HepG2 (cell line): ENCODE results near the gene SEPTIN10. TPM values are rescaled to one million over a fixed set of nuclear protein-coding genes. Genes with fewer than 3 reads are reported as not detected.

ENCODE experiments used
- KDM6A ChIP-seq: IDR thresholded peaks from 2 replicates; pipeline ENCODE4 v1.6.1; 2016; ENCODE audit warnings: low read depth
- MED8 ChIP-seq: sonication (generic); formaldehyde crosslinking; IDR thresholded peaks from 2 replicates; pipeline ENCODE4 v1.8.1; 2023; ENCODE audit warnings: mild to moderate bottlenecking, missing genetic modification reagents; ENCODE audit not compliant: insufficient replicate concordance
- MEIS2 ChIP-seq: sonication (generic); formaldehyde crosslinking; IDR thresholded peaks from 2 replicates; pipeline ENCODE4 v1.9.0; 2021; ENCODE audit warnings: mild to moderate bottlenecking, missing genetic modification reagents
- PAWR ChIP-seq: sonication (generic); formaldehyde crosslinking; IDR thresholded peaks from 2 replicates; pipeline ENCODE4 v1.4.0; 2020; ENCODE audit warnings: missing genetic modification reagents, mild to moderate bottlenecking, borderline replicate concordance
- POLR2G ChIP-seq: fragments of 200-400 bp; formaldehyde crosslinking; IDR thresholded peaks from 2 replicates; pipeline ENCODE4 v1.6.1; 2018; ENCODE audit warnings: mild to moderate bottlenecking, low read depth, low read length, moderate library complexity
- PRDM10 ChIP-seq: sonication (generic); formaldehyde crosslinking; IDR thresholded peaks from 2 replicates; pipeline ENCODE4 v1.4.0; 2020; ENCODE audit warnings: low read depth, missing genetic modification reagents
- RELA ChIP-seq: sonication (generic); formaldehyde crosslinking; IDR thresholded peaks from 2 replicates; pipeline ENCODE4 v1.4.0; 2020; ENCODE audit warnings: missing genetic modification reagents
- RNF2 ChIP-seq: fragments of 450-650 bp; conservative IDR thresholded peaks from 2 replicates; pipeline ENCODE4 v1.6.1; 2016; ENCODE audit warnings: low read depth
- THAP11 ChIP-seq: IDR thresholded peaks from 2 replicates; pipeline ENCODE4 v1.6.1; 2016; ENCODE audit warnings: missing biosample characterization, missing genetic modification reagents
- ZFP36L1 ChIP-seq: sonication (generic); formaldehyde crosslinking; IDR thresholded peaks from 2 replicates; pipeline ENCODE4 v1.8.0; 2022; ENCODE audit warnings: mild to moderate bottlenecking, missing genetic modification reagents, moderate library complexity
- ZFP36L2 ChIP-seq: sonication (generic); formaldehyde crosslinking; IDR thresholded peaks from 2 replicates; pipeline ENCODE4 v1.4.0; 2020; ENCODE audit warnings: missing genetic modification reagents
- ZNF24 ChIP-seq: fragments of 450-650 bp; IDR thresholded peaks from 2 replicates; pipeline ENCODE4 v1.6.1; 2017; ENCODE audit warnings: antibody characterized with exemption, mild to moderate bottlenecking
- ZNF34 ChIP-seq: sonication (generic); formaldehyde crosslinking; IDR thresholded peaks from 2 replicates; pipeline ENCODE4 v1.4.0; 2020; ENCODE audit warnings: mild to moderate bottlenecking, missing genetic modification reagents, borderline replicate concordance
- ZNF709 ChIP-seq: sonication (generic); formaldehyde crosslinking; IDR thresholded peaks from 2 replicates; pipeline ENCODE4 v1.5.0; 2020; ENCODE audit warnings: mild to moderate bottlenecking, missing genetic modification reagents
- ZSCAN31 ChIP-seq: sonication (generic); formaldehyde crosslinking; IDR thresholded peaks from 2 replicates; pipeline ENCODE4 v1.5.0; 2020; ENCODE audit warnings: low read depth, mild to moderate bottlenecking, missing genetic modification reagents
- polyA plus RNA-seq, 8 experiments: library from polyadenylated mRNA; depleted of rRNA in 3 of 8; stranded (reverse) in 7 of 8; unstranded in 1 of 8; fragments of >200 nt; fragmentation: Illumina TruSeq in 4 of 8; extraction: Trizol in 4 of 8; gene quantifications; 2 replicates each; pipeline versions ENCODE4 v1.2.1 to v1.2.3, GENCODE V29; 2011 to 2016; ENCODE audit warnings: low read depth in 4 of 8, missing spikeins in 1 of 8, mixed read lengths in 1 of 8; ENCODE audit not compliant: insufficient read depth in 1 of 8
- total RNA-seq, 5 experiments: library from RNA; depleted of rRNA; stranded (reverse); fragments of >200 nt; fragmentation: Illumina TruSeq; extraction: Trizol; gene quantifications; 2 replicates each; pipeline ENCODE4 v1.2.3, GENCODE V29; 2016; ENCODE audit warnings: low read depth in 1 of 5
- TF ChIP-seq, protein P1 (sequence below): sonication (generic); formaldehyde crosslinking; IDR thresholded peaks from 2 replicates; pipeline ENCODE4 v1.4.0; 2020; ENCODE audit warnings: missing genetic modification reagents
- TF ChIP-seq, protein P2 (sequence below): sonication (generic); formaldehyde crosslinking; IDR thresholded peaks from 2 replicates; pipeline ENCODE4 v1.4.0; 2020; ENCODE audit warnings: mild to moderate bottlenecking, missing genetic modification reagents, borderline replicate concordance
- TF ChIP-seq, protein P3 (sequence below): sonication (generic); formaldehyde crosslinking; IDR thresholded peaks from 2 replicates; pipeline ENCODE4 v1.8.0; 2023; ENCODE audit warnings: mild to moderate bottlenecking, missing genetic modification reagents

The SEPTIN10 gene
- total and polyA plus RNA-seq, 2 of the 13 experiments (the other 11 are each of a cell fraction or from before 2014, with no cell fraction given), result 45.8 to 67.5 TPM

GRCh38 chr2:109644571-109645275, 31.0 kb upstream of the SEPTIN10 start (continued):
- TF ChIP-seq PRDM10 (CRISPR knock-in tag), result peak; percentile 98
- no peak for TF ChIP-seq ZFP36L1
- TF ChIP-seq, protein P1, sequence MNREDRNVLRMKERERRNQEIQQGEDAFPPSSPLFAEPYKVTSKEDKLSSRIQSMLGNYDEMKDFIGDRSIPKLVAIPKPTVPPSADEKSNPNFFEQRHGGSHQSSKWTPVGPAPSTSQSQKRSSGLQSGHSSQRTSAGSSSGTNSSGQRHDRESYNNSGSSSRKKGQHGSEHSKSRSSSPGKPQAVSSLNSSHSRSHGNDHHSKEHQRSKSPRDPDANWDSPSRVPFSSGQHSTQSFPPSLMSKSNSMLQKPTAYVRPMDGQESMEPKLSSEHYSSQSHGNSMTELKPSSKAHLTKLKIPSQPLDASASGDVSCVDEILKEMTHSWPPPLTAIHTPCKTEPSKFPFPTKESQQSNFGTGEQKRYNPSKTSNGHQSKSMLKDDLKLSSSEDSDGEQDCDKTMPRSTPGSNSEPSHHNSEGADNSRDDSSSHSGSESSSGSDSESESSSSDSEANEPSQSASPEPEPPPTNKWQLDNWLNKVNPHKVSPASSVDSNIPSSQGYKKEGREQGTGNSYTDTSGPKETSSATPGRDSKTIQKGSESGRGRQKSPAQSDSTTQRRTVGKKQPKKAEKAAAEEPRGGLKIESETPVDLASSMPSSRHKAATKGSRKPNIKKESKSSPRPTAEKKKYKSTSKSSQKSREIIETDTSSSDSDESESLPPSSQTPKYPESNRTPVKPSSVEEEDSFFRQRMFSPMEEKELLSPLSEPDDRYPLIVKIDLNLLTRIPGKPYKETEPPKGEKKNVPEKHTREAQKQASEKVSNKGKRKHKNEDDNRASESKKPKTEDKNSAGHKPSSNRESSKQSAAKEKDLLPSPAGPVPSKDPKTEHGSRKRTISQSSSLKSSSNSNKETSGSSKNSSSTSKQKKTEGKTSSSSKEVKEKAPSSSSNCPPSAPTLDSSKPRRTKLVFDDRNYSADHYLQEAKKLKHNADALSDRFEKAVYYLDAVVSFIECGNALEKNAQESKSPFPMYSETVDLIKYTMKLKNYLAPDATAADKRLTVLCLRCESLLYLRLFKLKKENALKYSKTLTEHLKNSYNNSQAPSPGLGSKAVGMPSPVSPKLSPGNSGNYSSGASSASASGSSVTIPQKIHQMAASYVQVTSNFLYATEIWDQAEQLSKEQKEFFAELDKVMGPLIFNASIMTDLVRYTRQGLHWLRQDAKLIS (CRISPR knock-in tag), result peak; percentile 83
- TF ChIP-seq RNF2, result no peak; the same call in 1 of the 2 replicates
- TF ChIP-seq MED8, result peak; percentile 96
- TF ChIP-seq, protein P2, sequence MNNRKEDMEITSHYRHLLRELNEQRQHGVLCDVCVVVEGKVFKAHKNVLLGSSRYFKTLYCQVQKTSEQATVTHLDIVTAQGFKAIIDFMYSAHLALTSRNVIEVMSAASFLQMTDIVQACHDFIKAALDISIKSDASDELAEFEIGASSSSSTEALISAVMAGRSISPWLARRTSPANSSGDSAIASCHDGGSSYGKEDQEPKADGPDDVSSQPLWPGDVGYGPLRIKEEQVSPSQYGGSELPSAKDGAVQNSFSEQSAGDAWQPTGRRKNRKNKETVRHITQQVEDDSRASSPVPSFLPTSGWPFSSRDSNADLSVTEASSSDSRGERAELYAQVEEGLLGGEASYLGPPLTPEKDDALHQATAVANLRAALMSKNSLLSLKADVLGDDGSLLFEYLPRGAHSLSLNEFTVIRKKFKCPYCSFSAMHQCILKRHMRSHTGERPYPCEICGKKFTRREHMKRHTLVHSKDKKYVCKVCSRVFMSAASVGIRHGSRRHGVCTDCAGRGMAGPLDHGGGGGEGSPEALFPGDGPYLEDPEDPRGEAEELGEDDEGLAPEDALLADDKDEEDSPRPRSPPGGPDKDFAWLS (CRISPR knock-in tag), result 0 out of 2 replicates have a peak, but pooled peaks have one; percentile 79
- peak; percentile 86 for TF ChIP-seq THAP11 (CRISPR knock-in tag)
- TF ChIP-seq KDM6A, result peak; percentile 98
- TF ChIP-seq, protein P3, sequence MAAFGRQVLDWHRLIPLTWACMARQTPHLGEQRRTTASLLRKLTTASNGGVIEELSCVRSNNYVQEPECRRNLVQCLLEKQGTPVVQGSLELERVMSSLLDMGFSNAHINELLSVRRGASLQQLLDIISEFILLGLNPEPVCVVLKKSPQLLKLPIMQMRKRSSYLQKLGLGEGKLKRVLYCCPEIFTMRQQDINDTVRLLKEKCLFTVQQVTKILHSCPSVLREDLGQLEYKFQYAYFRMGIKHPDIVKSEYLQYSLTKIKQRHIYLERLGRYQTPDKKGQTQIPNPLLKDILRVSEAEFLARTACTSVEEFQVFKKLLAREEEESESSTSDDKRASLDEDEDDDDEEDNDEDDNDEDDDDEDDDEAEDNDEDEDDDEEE (CRISPR knock-in tag), result peak; percentile 23; the same call in 1 of the 2 replicates
- peak; percentile 94 for TF ChIP-seq POLR2G
- TF ChIP-seq RELA (CRISPR knock-in tag), result peak; percentile 58; the same call in 1 of the 2 replicates
- 0 out of 2 replicates have a peak, but pooled peaks have one; percentile 67 for TF ChIP-seq ZNF34 (CRISPR knock-in tag)
- TF ChIP-seq ZNF709 (CRISPR knock-in tag), result peak; percentile 95
- TF ChIP-seq ZFP36L2 (CRISPR knock-in tag), result no peak
- peak; percentile 73; the same call in 1 of the 2 replicates for TF ChIP-seq PAWR (CRISPR knock-in tag)
- TF ChIP-seq ZNF24, result peak; percentile 68; the same call in 1 of the 2 replicates
- TF ChIP-seq MEIS2 (CRISPR knock-in tag), result peak; percentile 100
- TF ChIP-seq ZSCAN31 (CRISPR knock-in tag), result peak; percentile 74
